Daoy (cell line): Measurements from ENCODE around the gene GJB2. TPM values are rescaled to one million over a fixed set of nuclear protein-coding genes. Genes with fewer than 3 reads are reported as not detected.

Experiments used
- DNase-seq: peaks from one replicate; pipeline ENCODE4 v3.0.0-alpha.2; 2015; ENCODE audit warnings: low read depth
- total RNA-seq: library from RNA; depleted of rRNA; stranded (reverse); fragments of >200 nt; shearing (Covaris generic); gene quantifications from 2 replicates; pipeline ENCODE4 v1.2.3, GENCODE V29; 2014; rRNA removed

The GJB2 gene
- total RNA-seq, 1 experiment from 2014 or later = 5.3 TPM

DNA sequence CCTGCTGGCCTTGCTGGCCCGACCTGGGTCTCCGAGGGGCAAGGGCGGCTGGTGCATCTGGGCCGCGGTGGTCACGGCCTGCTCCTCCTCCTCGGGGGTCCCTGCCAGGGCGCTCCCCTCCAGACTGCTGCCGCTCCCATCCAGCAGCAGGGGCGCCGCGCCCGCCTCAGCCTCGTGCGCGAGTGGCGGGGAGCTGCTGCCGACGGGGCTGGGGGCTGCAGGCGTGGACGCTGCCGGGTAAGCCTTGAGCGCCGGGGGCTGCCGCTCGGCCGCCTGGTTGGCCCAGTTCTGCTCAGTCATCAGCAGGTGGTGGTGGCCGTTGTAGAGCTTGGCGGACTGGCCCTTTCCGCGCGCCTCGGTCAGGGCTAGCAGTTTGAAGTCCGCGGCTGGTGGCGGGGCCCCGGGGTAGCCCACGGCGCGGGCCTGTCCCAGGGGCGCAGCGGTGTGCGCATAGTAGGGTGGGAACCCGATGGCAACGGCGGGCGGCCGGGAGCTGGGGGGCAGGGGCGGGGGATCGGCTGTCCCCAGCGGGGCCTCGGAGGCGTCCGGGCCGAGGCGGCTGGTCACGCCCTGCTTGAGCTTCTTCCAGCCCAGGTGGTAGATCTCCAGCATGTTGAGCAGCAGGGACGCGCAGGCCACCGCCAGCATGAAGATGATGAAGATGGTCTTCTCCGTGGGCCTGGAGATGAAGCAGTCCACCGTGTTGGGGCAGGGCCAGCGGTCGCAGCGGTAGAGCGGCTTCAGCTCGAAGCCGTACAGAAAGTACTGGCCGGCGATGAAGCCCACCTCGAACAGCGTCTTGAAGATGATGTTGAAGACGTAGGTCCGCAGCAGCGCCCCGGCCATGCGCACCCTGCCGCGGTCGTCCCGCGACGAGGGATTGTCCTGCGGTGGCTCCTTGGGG is 50.5 kb downstream of the GJB2 start:
- no peak for DNase-seq

DNA sequence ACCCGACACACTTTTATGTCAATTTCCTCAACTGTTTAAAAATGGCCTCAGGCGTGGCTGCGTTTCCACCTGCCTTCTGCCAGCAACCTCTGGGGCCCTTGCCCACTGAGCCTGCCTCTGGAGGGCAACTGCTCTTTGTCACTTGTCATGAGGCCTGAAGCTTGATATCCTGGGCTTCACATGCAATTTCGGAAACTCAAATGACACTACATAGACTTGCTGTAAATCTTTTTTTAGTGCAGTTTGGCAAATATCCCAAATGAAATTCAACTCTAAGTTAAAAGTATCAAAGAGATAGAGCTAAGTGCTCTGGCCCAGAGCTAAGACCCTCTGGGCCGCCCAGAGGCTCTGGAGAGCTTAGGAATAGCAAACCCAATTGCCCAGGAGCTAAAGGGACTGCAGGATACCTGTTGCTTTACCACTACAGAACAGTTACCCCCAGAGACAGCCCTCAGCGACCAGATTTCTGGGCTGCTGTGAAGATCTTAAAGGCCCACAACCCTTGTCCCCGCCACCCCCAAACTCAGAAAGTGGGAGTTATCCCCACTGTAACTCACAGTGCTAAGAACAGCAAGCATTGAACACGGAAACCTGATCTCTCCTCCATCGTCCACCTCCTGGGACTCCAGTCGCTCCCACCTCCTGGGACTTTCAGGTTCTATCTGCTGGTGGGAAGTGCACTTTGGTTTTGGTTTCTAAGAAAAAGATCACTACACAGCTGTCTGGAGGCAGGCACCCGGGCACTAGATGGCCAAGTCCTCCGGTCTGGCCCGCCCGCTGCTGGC is 51.3 kb downstream of the GJB2 start:
- no peak for DNase-seq

DNA sequence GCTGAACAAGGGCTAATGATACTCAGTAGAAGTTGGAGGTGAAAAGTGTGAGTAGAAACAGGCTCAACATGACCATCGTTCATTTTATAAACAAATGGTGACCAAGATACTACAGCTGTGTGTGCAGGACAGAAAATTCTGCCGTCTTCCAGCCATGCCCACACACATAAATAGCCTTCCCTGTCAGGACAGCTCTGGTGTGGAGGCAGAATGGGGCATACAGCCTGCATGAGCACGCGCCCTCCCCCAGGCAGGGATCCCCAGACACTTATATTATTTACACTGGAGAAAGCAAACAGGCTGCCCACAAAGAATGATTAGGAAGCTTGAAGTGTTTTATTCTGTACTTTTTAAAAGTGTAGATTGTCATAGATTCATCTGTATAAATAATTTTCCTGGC is 52.3 kb downstream of the GJB2 start:
- DNase-seq = no peak

DNA sequence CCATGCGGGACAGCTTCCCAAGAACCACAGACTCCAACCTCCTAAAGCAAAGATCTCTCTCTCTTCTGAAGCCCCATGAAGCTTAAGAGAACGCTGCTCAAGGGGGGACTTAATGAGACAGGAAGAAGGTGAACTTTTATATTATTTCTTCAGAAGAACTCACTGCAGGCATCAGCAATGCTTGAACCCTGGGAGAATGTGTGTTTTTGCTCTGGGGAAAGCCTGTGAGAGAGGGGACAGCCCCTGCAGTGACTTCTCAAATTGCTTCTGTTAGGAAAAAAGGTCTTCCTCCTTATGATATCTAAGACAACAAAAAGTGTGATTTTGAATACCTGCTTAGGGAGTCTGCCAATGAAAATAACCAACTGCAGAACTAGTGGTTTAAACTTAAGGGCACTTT is 54.9 kb downstream of the GJB2 start:
- no peak for DNase-seq

Other genes with a start within 250 kb of the GJB2 start
- gene ZMYM2, start 234.2 kb downstream of the GJB2 start, total RNA-seq = 18.9 and 37.4 TPM in 2 replicates
- gene GJA3, start 31.9 kb downstream of the GJB2 start, total RNA-seq = 0.89 and 1.4 TPM in 2 replicates
- not detected in 2 replicates for gene GJB6, start 39.4 kb upstream of the GJB2 start, total RNA-seq